ENCODE data around the gene ZNF644.
"Not testable (repeated sequence)": the region's sequence is repeated elsewhere in the genome, so short reads cannot be mapped to it uniquely, and the experiment has no call there.

The ZNF644 gene

GRCh38 chr1:90946630-90947029, 75.2 kb downstream of the ZNF644 start:
- no peak for DNase-seq (ENCODE audit: extremely low spot score)
- ChIA-PET POLR2A (no interaction called here), CTCF (interaction anchor here (0.8 kb wide), 1 partner anchor 9 kb away, joined by 3 read pairs; no protein-coding TSS in a partner anchor)
- TF ChIP-seq CTCF (IDR thresholded peaks at IDR 0.05; ENCODE audit: control extremely low read depth, extremely low read depth, low read depth, missing control alignments), result no peak

DNA sequence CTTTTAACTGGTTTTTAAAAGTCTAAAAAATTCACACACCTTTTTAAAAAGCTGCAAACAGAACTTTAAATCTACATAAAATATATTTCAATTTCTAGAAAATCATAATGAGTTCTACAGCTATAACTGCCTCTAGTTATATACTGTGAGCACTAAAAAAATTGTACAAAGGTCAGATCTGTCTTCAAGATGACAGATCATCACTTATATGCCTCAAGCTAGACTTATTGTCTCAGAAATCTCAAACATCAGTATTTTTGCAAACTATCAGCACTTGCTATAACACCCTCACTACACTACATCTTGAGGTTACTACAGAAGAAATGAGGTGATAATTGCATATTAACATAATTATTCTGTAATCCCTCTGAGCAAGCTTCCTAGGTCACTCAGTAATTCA, 76.5 kb downstream of the ZNF644 start:
- no peak for TF ChIP-seq CTCF (IDR thresholded peaks at IDR 0.05; ENCODE audit: control extremely low read depth, extremely low read depth, low read depth, missing control alignments)
- CTCF ChIA-PET, result no interaction called here
- POLR2A ChIA-PET, result no interaction called here
- DNase-seq (ENCODE audit: extremely low spot score), result no peak

GRCh38 chr1:90943966-90944365, 77.9 kb downstream of the ZNF644 start:
- TF ChIP-seq CTCF (IDR thresholded peaks at IDR 0.05; ENCODE audit: control extremely low read depth, extremely low read depth, low read depth, missing control alignments), result no peak
- POLR2A ChIA-PET, result no interaction called here
- DNase-seq (ENCODE audit: extremely low spot score), result no peak
- CTCF ChIA-PET, result no interaction called here

- no peak for DNase-seq (ENCODE audit: extremely low spot score)
- TF ChIP-seq CTCF (IDR thresholded peaks at IDR 0.05; ENCODE audit: control extremely low read depth, extremely low read depth, low read depth, missing control alignments), result no peak
- POLR2A ChIA-PET, result no interaction called here
- CTCF ChIA-PET, result interaction anchor here (1.0 kb wide), 1 partner anchor 11 kb away, joined by 3 read pairs; no protein-coding TSS in a partner anchor
These were observed 81.1 kb downstream of the ZNF644 start for GRCh38 chr1:90940746-90941145.

DNA sequence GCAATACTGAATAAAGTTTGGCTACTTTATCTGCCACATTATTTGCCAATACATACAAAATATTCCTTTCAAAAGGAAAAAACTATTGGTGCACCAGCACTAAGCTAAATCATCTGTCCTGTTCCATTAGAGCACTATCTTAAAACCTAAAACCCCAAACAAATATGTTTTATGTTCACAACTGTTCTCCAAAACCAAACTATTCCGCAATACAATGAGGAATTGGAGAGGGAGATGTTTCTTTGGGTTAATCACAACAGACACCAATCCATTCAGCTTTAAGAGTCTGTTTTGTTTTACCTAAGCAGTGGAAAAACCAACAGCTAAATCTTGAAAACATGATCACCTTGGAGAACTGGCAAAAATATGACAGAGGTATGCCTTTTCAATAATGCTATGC, 85.1 kb downstream of the ZNF644 start:
- no peak for DNase-seq (ENCODE audit: extremely low spot score)
- CTCF ChIA-PET, result interaction anchor here (1.1 to 3.9 kb wide), 5 partner anchors 10 to 17 kb away, joined by 3 to 18 read pairs (median 4); no protein-coding TSS in a partner anchor
- no peak for TF ChIP-seq CTCF (IDR thresholded peaks at IDR 0.05; ENCODE audit: control extremely low read depth, extremely low read depth, low read depth, missing control alignments)
- POLR2A ChIA-PET, result no interaction called here

GRCh38 chr1:90936061-90936460, 85.8 kb downstream of the ZNF644 start:
- ChIA-PET CTCF (interaction anchor here (0.9 to 3.9 kb wide), 6 partner anchors 9 to 29 kb away, joined by 3 to 18 read pairs (median 4); no protein-coding TSS in a partner anchor), POLR2A (interaction anchor here (0.6 kb wide), 1 partner anchor 9 kb away, joined by 6 read pairs; no protein-coding TSS in a partner anchor)
- TF ChIP-seq CTCF (IDR thresholded peaks at IDR 0.05; ENCODE audit: control extremely low read depth, extremely low read depth, low read depth, missing control alignments), result no peak
- DNase-seq (ENCODE audit: extremely low spot score), result no peak

GRCh38 chr1:90928231-90928630, 93.6 kb downstream of the ZNF644 start:
- POLR2A ChIA-PET; DNase-seq (ENCODE audit: extremely low spot score): not testable (repeated sequence)
- CTCF ChIA-PET, result interaction anchor here (2.5 kb wide), 1 partner anchor 8 kb away, joined by 18 read pairs; no protein-coding TSS in a partner anchor

DNA sequence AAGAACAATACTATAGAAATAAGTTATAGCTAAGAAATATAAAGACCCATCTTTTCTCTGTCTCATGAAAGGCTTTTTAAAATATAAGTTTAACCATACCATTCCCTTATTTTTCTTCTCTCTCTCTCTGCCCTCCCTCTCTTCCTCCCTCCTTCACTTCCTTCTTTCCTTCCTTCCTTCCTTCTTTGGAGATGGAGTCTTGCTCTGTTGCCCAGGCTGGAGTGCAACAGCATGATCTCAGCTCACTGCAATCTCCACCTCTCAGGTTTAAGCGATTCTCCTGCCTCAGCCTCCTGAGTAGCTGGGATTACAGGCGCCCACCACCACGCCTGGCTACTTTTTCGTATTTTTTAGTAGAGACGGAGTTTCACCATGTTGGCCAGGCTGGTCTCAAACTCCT, 94.2 kb downstream of the ZNF644 start:
- DNase-seq (ENCODE audit: extremely low spot score); POLR2A ChIA-PET: not testable (repeated sequence)
- CTCF ChIA-PET, result interaction anchor here (2.5 kb wide), 1 partner anchor 9 kb away, joined by 18 read pairs; no protein-coding TSS in a partner anchor

All from GM10248 (cell line).